H1 (cell line): ENCODE data around the gene UFSP2. TPM values are rescaled to one million over a fixed set of nuclear protein-coding genes. Genes with fewer than 3 reads are reported as not detected.

Experiments
- CTCF ChIA-PET: fragments of 300-600 bp; sonication (Branson Sonifier 250); formaldehyde crosslinking; loops from one replicate; lab custom pipeline; 2021; ENCODE audit not compliant: partially characterized antibody; lab: Charles Lee
- POLR2A ChIA-PET: fragments of 300-600 bp; sonication (Branson Sonifier 250); formaldehyde crosslinking; loops from one replicate; lab custom pipeline; 2021; ENCODE audit warnings: inconsistent platforms; ENCODE audit not compliant: partially characterized antibody; lab: Charles Lee
- DNase-seq, 2 experiments: peaks; one replicate each; pipeline versions ENCODE4 v3.0.0 to v3.0.0-alpha.2; 2010 to 2022; ENCODE audit warnings: low spot score in 2 of 2, low read depth in 1 of 2, mixed read lengths in 1 of 2
- FAIRE-seq: peaks from 2 replicates; lab custom pipeline; 2011; peaks lifted over from hg19 to GRCh38; lab: Jason Lieb, UNC
- H2AFZ ChIP-seq: 2 replicates; pipeline ENCODE4 v1.8.1; 2012; ENCODE audit warnings: low read length, inconsistent platforms
- H2AK5ac ChIP-seq: 2 replicates; pipeline ENCODE4 v1.6.1; 2013; ENCODE audit warnings: low read depth, low read length
- H2BK120ac ChIP-seq: replicated peaks from 2 replicates; pipeline ENCODE3; 2013; ENCODE audit warnings: low read depth, low read length, inconsistent platforms
- H2BK12ac ChIP-seq: 2 replicates; pipeline ENCODE4 v1.6.1; 2013; ENCODE audit warnings: low read depth, low read length
- H2BK15ac ChIP-seq: 2 replicates; pipeline ENCODE4 v1.6.1; 2013; ENCODE audit warnings: low read length
- H2BK20ac ChIP-seq: 2 replicates; pipeline ENCODE4 v1.6.1; 2013; ENCODE audit warnings: low read length
- H2BK5ac ChIP-seq: 2 replicates; pipeline ENCODE4 v1.6.1; 2013; ENCODE audit warnings: low read depth, low read length
- H3K14ac ChIP-seq: 2 replicates; pipeline ENCODE4 v1.6.1; 2013; ENCODE audit warnings: inconsistent platforms; ENCODE audit not compliant: insufficient read length
- H3K18ac ChIP-seq: 2 replicates; pipeline ENCODE4 v1.6.1; 2013; ENCODE audit warnings: low read length; ENCODE audit errors: extremely low read depth
- H3K23ac ChIP-seq: 2 replicates; pipeline ENCODE4 v1.6.1; 2013; ENCODE audit warnings: inconsistent platforms; ENCODE audit not compliant: insufficient read length
- H3K23me2 ChIP-seq: 2 replicates; pipeline ENCODE4 v1.6.1; 2013; ENCODE audit warnings: low read depth, low read length
- H3K27ac ChIP-seq: 2 replicates; pipeline ENCODE4 v1.6.1; 2011; ENCODE audit warnings: low read depth, low read length, inconsistent platforms
- H3K27me3 ChIP-seq, 4 experiments: replicated peaks in 1 of 4; 1 replicate in 1 of 4; 2 replicates in 3 of 4; pipeline versions ENCODE4 v1.6.1 to v1.8.1; 2011 to 2013; ENCODE audit warnings: low read length in 3 of 4, mild to moderate bottlenecking in 3 of 4, inconsistent platforms in 2 of 4, mixed read lengths in 2 of 4, moderate library complexity in 1 of 4; ENCODE audit not compliant: control insufficient read depth in 3 of 4, insufficient read depth in 3 of 4; ENCODE audit errors: extremely low read depth in 1 of 4
- H3K36me3 ChIP-seq, 4 experiments: 2 replicates each; pipeline versions ENCODE4 v1.6.1 to v1.8.1; 2011 to 2013; ENCODE audit warnings: mild to moderate bottlenecking in 4 of 4, low read length in 3 of 4, moderate library complexity in 2 of 4, control low read depth in 1 of 4, inconsistent platforms in 1 of 4; ENCODE audit not compliant: insufficient read depth in 4 of 4, control insufficient read depth in 2 of 4
- H3K4ac ChIP-seq: replicated peaks from 2 replicates; pipeline ENCODE3; 2013; ENCODE audit warnings: low read length, low read depth, mixed read lengths, inconsistent platforms; ENCODE audit not compliant: insufficient read length
- H3K4me1 ChIP-seq, 4 experiments: replicated peaks in 1 of 4; 1 replicate in 1 of 4; 2 replicates in 3 of 4; pipeline versions ENCODE4 v1.6.1 to v1.8.1; 2011 to 2013; ENCODE audit warnings: low read length in 3 of 4, inconsistent platforms in 2 of 4, mixed read lengths in 1 of 4; ENCODE audit not compliant: insufficient read depth in 4 of 4, control insufficient read depth in 3 of 4
- H3K4me2 ChIP-seq, 2 experiments: 2 replicates each; pipeline versions ENCODE4 v1.6.1 to v1.8.1; 2011 to 2013; ENCODE audit warnings: low read depth in 2 of 2, low read length in 2 of 2, control low read depth in 1 of 2, inconsistent platforms in 1 of 2, mild to moderate bottlenecking in 1 of 2; ENCODE audit not compliant: insufficient read depth in 1 of 2
- H3K4me3 ChIP-seq, 4 experiments: fragments of 200-600, 300-600 bp in 1 of 4; sonication (generic), shearing (Covaris generic), sonication (Bioruptor Twin) in 1 of 4; 2 replicates each; pipeline versions ENCODE4 v1.5.1 to v1.8.1; 2011 to 2016; ENCODE audit warnings: low read length in 4 of 4, low read depth in 3 of 4, control low read depth in 2 of 4, inconsistent platforms in 2 of 4, mild to moderate bottlenecking in 2 of 4, mixed read lengths in 1 of 4, moderate library complexity in 1 of 4; ENCODE audit not compliant: insufficient read depth in 2 of 4; ENCODE audit errors: extremely low read depth in 1 of 4
- H3K56ac ChIP-seq: replicated peaks from 2 replicates; pipeline ENCODE3; 2013; ENCODE audit warnings: low read depth, mild to moderate bottlenecking, mixed read lengths, low read length, inconsistent platforms; ENCODE audit not compliant: insufficient read length
- H3K79me1 ChIP-seq: 2 replicates; pipeline ENCODE4 v1.6.1; 2013; ENCODE audit warnings: low read depth, low read length, control low read depth
- H3K79me2 ChIP-seq, 2 experiments: 2 replicates each; pipeline versions ENCODE4 v1.6.1 to v1.8.1; 2012 to 2013; ENCODE audit warnings: low read length in 2 of 2, mild to moderate bottlenecking in 2 of 2, inconsistent platforms in 1 of 2; ENCODE audit not compliant: insufficient read depth in 2 of 2, control insufficient read depth in 1 of 2
- H3K9ac ChIP-seq, 4 experiments: replicated peaks in 1 of 4; 1 replicate in 1 of 4; 2 replicates in 3 of 4; pipeline versions ENCODE4 v1.6.1 to v1.8.1; 2011 to 2013; ENCODE audit warnings: low read depth in 3 of 4, low read length in 3 of 4, control low read depth in 2 of 4, mild to moderate bottlenecking in 2 of 4, moderate library complexity in 2 of 4, inconsistent platforms in 1 of 4; ENCODE audit errors: extremely low read depth in 1 of 4
- H3K9me3 ChIP-seq, 2 experiments: 2 replicates each; pipeline versions ENCODE4 v1.6.1 to v1.8.1; 2012 to 2013; ENCODE audit warnings: mild to moderate bottlenecking in 2 of 2, moderate library complexity in 2 of 2, control low read depth in 1 of 2, inconsistent platforms in 1 of 2, low read depth in 1 of 2, low read length in 1 of 2, mixed read lengths in 1 of 2; ENCODE audit not compliant: insufficient read depth in 2 of 2
- H4K20me1 ChIP-seq, 2 experiments: replicated peaks in 1 of 2; 2 replicates each; pipeline versions ENCODE3 to v1.8.1; 2011 to 2013; ENCODE audit warnings: inconsistent platforms in 2 of 2, low read length in 2 of 2, mild to moderate bottlenecking in 1 of 2; ENCODE audit not compliant: insufficient read depth in 2 of 2, control insufficient read depth in 1 of 2
- H4K5ac ChIP-seq: 2 replicates; pipeline ENCODE4 v1.6.1; 2013; ENCODE audit warnings: low read length, low read depth, mixed read lengths, inconsistent platforms; ENCODE audit not compliant: insufficient read length
- H4K8ac ChIP-seq: 2 replicates; pipeline ENCODE4 v1.8.0; 2013; ENCODE audit warnings: mild to moderate bottlenecking, moderate library complexity, low read length, inconsistent platforms; ENCODE audit not compliant: insufficient read depth; ENCODE audit errors: extremely low read depth
- H4K91ac ChIP-seq: replicated peaks from 2 replicates; pipeline ENCODE3; 2013; ENCODE audit warnings: low read length, mixed read lengths, inconsistent platforms; ENCODE audit not compliant: insufficient read length
- RXRA ChIP-seq: IDR thresholded peaks from 2 replicates; pipeline ENCODE4 v1.6.1; 2011; ENCODE audit warnings: low read depth, mild to moderate bottlenecking, low read length, moderate library complexity; ENCODE audit not compliant: insufficient read depth
- whole genome bisulfite sequencing, 2 experiments: shearing (Covaris generic) in 1 of 2; methylation state at CpG; one replicate each; pipeline versions ENCODE4 v1.1.6 to v1.1.7; 2013 to 2015; ENCODE audit warnings: low lambda C conversion rate in 2 of 2, mixed read lengths in 2 of 2, inconsistent platforms in 1 of 2, low coverage in 1 of 2, missing lambda C conversion rate in 1 of 2; ENCODE audit not compliant: insufficient replicate concordance in 2 of 2, insufficient coverage in 1 of 2, insufficient read length in 1 of 2; ENCODE audit errors: extremely low coverage in 1 of 2, missing lambda C conversion rate in 1 of 2; 5-methylcytosine and 5-hydroxymethylcytosine counted together
- polyA plus RNA-seq, 7 experiments: library from polyadenylated mRNA; depleted of rRNA in 3 of 7; stranded (reverse) in 5 of 7; unstranded in 2 of 7; fragments of >200 nt in 5 of 7; fragments of 200-250 nt in 2 of 7; gene quantifications; 1 replicate in 5 of 7; 2 replicates in 1 of 7; 4 replicates in 1 of 7; pipeline versions ENCODE4 v1.2.1 to v1.2.3, GENCODE V29; 2011 to 2013; ENCODE audit warnings: missing spikeins in 2 of 7, mixed read lengths in 2 of 7
- total RNA-seq: library from RNA; stranded (reverse); fragmentation: NEBNext Ultra II Directional; extraction: Animal tissue kit (Norgen Biotek cat#: 25700); gene quantifications from 2 replicates; pipeline ENCODE4 v1.2.1, GENCODE V29; 2021

The UFSP2 gene
- total and polyA plus RNA-seq, 2 of the 8 experiments (the other 6 are each of a cell fraction or from before 2014, with no cell fraction given), result 22.9 to 26.0 TPM

GRCh38 chr4:185371702-185372101 lies 54.1 kb downstream of the UFSP2 start:
- H2AFZ ChIP-seq, result no peak overlapping the region
- H3K14ac ChIP-seq, result no peak overlapping the region
- H3K23ac ChIP-seq, result no peak overlapping the region
- peaks cover 0 to 6% (median 0%) of the 10 kb centered on the region in 4 experiments; a peak in 2 of 8 replicates for H3K36me3 ChIP-seq
- H4K91ac ChIP-seq, result no peak overlapping the region
- DNase-seq (no peak), FAIRE-seq (no peak)
- H4K8ac ChIP-seq, result no peak overlapping the region
- no peak overlapping the region for H3K4me3 ChIP-seq
- no peaks in the 10 kb centered on the region for H3K79me2 ChIP-seq
- H2AK5ac ChIP-seq, result no peak overlapping the region
- no peaks in the 10 kb centered on the region for H3K23me2 ChIP-seq
- no peak overlapping the region for H2BK5ac ChIP-seq
- no peak overlapping the region for H2BK15ac ChIP-seq
- TF ChIP-seq RXRA, result no peak
- no peak overlapping the region for H2BK12ac ChIP-seq
- no peaks in the 10 kb centered on the region for H3K9me3 ChIP-seq
- H2BK20ac ChIP-seq, result no peak overlapping the region
- peaks cover 0 to 2% (median 0%) of the 10 kb centered on the region in 4 experiments; a peak in 1 of 7 replicates for H3K4me1 ChIP-seq
- no peak overlapping the region for H3K4me2 ChIP-seq
- no peak overlapping the region for H3K9ac ChIP-seq
- H3K4ac ChIP-seq, result no peak overlapping the region
- no peak overlapping the region for H2BK120ac ChIP-seq
- H3K79me1 ChIP-seq, result no peaks in the 10 kb centered on the region
- no peak overlapping the region for H3K56ac ChIP-seq
- H3K27ac ChIP-seq, result no peak overlapping the region
- CTCF ChIA-PET, result interaction anchor here (1.0 to 1.1 kb wide), 2 partner anchors 78 to 666 kb away, joined by 3 read pairs; no protein-coding TSS in a partner anchor
- H4K20me1 ChIP-seq, result no peaks in the 10 kb centered on the region
- POLR2A ChIA-PET, result no interaction called here
- 85% methylated on average over 11 of the region's 11 CpGs; no CpG with 5 or more reads in 1 of the 2 experiments for WGBS, 2 experiments
- H4K5ac ChIP-seq, result no peak overlapping the region
- no peak overlapping the region for H3K18ac ChIP-seq
- no peaks in the 10 kb centered on the region for H3K27me3 ChIP-seq
